HG03575 (cell line): Measurements from ENCODE around the gene PTS.

ENCODE experiments used
- ATAC-seq: cut with Tn5 transposase; IDR thresholded peaks from one replicate; pipeline ENCODE4 v1.9.1; 2021; ENCODE audit not compliant: unreplicated experiment, insufficient number of reproducible peaks, low FRiP score; ENCODE audit errors: extremely low read depth

Gene PTS

DNA sequence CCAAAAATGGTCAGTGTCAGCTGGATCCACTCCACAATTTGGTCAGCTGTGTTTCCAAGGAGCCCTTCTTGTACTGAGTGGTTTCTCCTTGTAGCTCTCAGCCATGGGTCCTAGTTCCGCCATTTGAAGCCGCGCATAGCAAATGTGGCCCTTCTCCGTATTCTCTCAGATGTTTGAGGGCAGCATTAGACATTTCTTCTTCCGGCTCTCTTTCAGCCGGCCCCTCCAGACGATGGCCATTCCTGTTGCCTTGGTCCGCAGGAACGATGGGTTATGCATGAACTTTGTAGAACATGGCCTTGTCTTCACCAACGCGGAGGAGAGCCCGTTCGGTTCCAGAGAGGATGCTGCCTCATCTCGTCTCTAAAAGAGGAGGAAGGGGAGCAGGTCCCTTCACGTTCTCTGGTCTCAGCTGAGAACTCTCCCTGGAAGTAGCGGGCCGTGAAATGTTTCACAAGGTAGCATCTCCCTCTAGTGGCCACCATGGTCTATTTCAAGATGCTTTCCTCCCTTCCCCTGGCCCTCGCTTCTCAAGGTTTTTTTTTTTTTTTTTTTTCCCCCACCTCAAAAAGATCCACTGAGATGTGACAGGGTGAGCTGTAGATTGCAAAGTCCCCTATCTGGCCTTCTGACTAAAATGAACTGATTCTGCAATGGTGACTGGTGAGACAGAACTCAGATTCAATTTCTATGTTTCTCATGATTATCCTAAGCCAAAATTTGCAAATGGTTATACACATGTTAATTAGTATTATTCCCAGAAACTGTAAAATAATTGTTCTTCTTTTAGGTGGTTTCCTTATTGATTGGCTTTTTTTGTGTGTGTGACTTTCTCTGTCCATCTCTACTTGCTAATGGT is 54.3 kb downstream of the PTS start:
- ATAC-seq = no peak

DNA sequence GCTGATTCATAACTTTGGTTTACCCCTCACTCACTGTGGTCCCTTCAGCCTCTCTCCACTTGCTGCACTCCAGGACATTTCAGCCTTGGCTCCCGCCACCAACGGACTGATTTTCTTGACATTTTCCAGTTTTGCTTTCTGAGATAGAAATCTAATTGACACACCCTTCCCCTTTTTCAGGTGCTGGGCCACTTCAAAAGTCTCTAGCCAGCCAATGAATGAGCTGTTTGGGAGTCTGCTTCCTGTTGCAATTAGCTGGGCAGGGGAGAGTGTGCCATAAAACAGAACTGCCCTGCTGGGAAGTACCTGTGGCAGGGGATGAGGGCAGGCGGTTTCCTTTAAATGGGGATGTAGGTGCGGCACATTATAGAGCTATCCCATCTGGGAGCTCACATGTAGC is 55.5 kb downstream of the PTS start:
- no peak for ATAC-seq
